GM19193 (cell line): ENCODE data around the gene IDH3B.

Experiments used
- POLR2A ChIP-seq: IDR thresholded peaks from 4 replicates; pipeline ENCODE4 v1.6.1; 2011; ENCODE audit not compliant: insufficient read depth, insufficient read length; ENCODE audit errors: extremely low read depth

Gene IDH3B

DNA sequence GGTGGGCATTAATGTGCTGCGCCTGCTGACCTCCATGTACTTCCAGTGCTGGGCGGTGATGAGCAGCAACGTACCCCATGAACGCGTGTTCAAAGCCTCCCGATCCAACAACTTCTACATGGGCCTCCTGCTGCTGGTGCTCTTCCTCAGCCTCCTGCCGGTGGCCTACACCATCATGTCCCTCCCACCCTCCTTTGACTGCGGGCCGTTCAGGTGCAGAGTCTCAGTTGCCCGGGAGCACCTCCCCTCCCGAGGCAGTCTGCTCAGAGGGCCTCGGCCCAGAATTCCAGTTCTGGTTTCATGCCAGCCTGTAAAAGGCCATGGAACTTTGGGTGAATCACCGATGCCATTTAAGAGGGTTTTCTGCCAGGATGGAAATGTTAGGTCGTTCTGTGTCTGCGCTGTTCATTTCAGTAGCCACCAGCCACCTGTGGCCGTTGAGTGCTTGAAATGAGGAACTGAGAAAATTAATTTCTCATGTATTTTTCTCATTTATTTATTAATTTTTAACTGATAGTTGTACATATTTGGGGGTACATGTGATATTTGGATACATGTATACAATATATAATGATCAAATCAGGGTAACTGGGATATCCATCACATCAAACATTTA, 46.8 kb downstream of the IDH3B start:
- no peak for TF ChIP-seq POLR2A

DNA sequence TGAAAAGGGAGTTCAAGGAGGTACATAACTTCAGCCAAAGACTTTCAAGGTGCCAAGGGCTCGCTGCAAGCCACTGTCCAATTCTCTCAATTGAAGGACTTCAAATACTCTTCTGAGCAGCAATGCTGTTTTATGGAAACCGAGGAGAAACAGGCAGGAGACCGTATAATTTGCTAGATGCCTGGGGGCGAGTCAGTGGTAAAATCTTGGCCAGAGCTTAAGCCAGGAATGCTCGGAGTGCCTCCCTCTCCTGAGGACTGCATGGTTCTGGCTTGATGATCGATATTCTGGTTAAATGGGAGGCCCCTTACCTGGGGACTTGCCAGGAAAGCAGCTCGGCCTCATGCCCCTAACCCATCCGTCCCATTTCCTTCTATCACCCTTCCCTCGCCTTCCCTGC, 47.4 kb downstream of the IDH3B start:
- no peak for TF ChIP-seq POLR2A

- TF ChIP-seq POLR2A: no peak
These were observed 51.9 kb downstream of the IDH3B start for GRCh38 chr20:2612073-2612472.

GRCh38 chr20:2610941-2611720, 52.9 kb downstream of the IDH3B start:
- TF ChIP-seq POLR2A: no peak

GRCh38 chr20:2610326-2610725, 53.7 kb downstream of the IDH3B start:
- no peak for TF ChIP-seq POLR2A
